Coronary artery (tissue), 2 donors: ENCODE measurements around the gene TSPAN10.

Experiments
- DNase-seq: peaks from one replicate; pipeline ENCODE4 v3.0.0-alpha.2; 2017; ENCODE audit warnings: low spot score
- H3K27ac ChIP-seq, 2 donors: fragments of 200-600 bp; sonication (generic); one replicate each; pipeline ENCODE4 v1.5.1; 2016 to 2019
- H3K4me3 ChIP-seq: fragments of 200-600 bp; sonication (generic); 2 replicates; pipeline ENCODE4 v1.5.1; 2016; ENCODE audit warnings: mild to moderate bottlenecking, moderate library complexity
- CTCF ChIP-seq: fragments of 200-600 bp; sonication (generic); IDR thresholded peaks from one replicate; pipeline ENCODE4 v1.5.1; 2019; ENCODE audit warnings: antibody characterized with exemption

The TSPAN10 gene

GRCh38 chr17:81635431-81635830, 1.6 kb upstream of the TSPAN10 start:
- Histone ChIP-seq H3K27ac (no peak overlapping the region), H3K4me3 (peak overlapping the region; percentile 86)
- no peak for DNase-seq
- TF ChIP-seq CTCF: no peak

- no peak for TF ChIP-seq CTCF
- peak overlapping the region; percentile 86 for H3K4me3 ChIP-seq
- H3K27ac ChIP-seq: peak overlapping the region; percentile 74 to 95
- no peak for DNase-seq
Observed at GRCh38 chr17:81635973-81636504, 957 bp upstream of the TSPAN10 start.

GRCh38 chr17:81638683-81639082, 1.7 kb downstream of the TSPAN10 start:
- no peak for TF ChIP-seq CTCF
- Histone ChIP-seq H3K27ac (no peak overlapping the region), H3K4me3 (no peak overlapping the region)
- DNase-seq: no peak

- no peak for TF ChIP-seq CTCF
Observed at GRCh38 chr17:81640011-81640410, 3.0 kb downstream of the TSPAN10 start.

GRCh38 chr17:81641825-81642489, 5.0 kb downstream of the TSPAN10 start:
- DNase-seq: no peak
- no peak for TF ChIP-seq CTCF
- Histone ChIP-seq H3K4me3 (no peak overlapping the region), H3K27ac (no peak overlapping the region)

More at GRCh38 chr17:81640011-81640410, 3.0 kb downstream of the TSPAN10 start:
- DNase-seq: no peak
- H3K4me3 ChIP-seq: no peak overlapping the region
- no peak overlapping the region for H3K27ac ChIP-seq

- H3K4me3 ChIP-seq: no peak overlapping the region
- no peak overlapping the region for H3K27ac ChIP-seq
- no peak for DNase-seq
- no peak for TF ChIP-seq CTCF
Observed at GRCh38 chr17:81644496-81644895, 7.5 kb downstream of the TSPAN10 start.
